Stimulated activated CD4-positive, alpha-beta T cell treated with anti-CD3 and anti-CD28 coated beads, Interleukin-2, amount 100 ng/mL, for 4 hours (primary cell): Measurements from ENCODE around the gene ULK4.

Experiments
- DNase-seq: peaks from one replicate; pipeline ENCODE4 v3.0.0-alpha.2; 2020; ENCODE audit warnings: low read depth

The ULK4 gene

GRCh38 chr3:41638381-41638780, 323.5 kb downstream of the ULK4 start:
- DNase-seq, result no peak

- no peak for DNase-seq
Observed at GRCh38 chr3:41632700-41633099, 329.2 kb downstream of the ULK4 start.

GRCh38 chr3:41630708-41631107, 331.2 kb downstream of the ULK4 start:
- DNase-seq, result no peak

- DNase-seq, result no peak
Observed at GRCh38 chr3:41629986-41630385, 331.9 kb downstream of the ULK4 start.

GRCh38 chr3:41629072-41629471, 332.8 kb downstream of the ULK4 start:
- no peak for DNase-seq

- DNase-seq, result no peak
Observed at GRCh38 chr3:41627477-41628087, 334.3 kb downstream of the ULK4 start.

- DNase-seq, result no peak
Observed at GRCh38 chr3:41612853-41613252, 349.1 kb downstream of the ULK4 start.

- no peak for DNase-seq
Observed at GRCh38 chr3:41611008-41611407, 350.9 kb downstream of the ULK4 start.

GRCh38 chr3:41608347-41608746, 353.6 kb downstream of the ULK4 start:
- DNase-seq, result no peak

GRCh38 chr3:41603807-41604206, 358.1 kb downstream of the ULK4 start:
- no peak for DNase-seq

GRCh38 chr3:41602121-41602520, 359.8 kb downstream of the ULK4 start:
- DNase-seq, result no peak

GRCh38 chr3:41601404-41601987, 360.4 kb downstream of the ULK4 start:
- DNase-seq, result no peak

- no peak for DNase-seq
Observed at GRCh38 chr3:41600616-41601015, 361.3 kb downstream of the ULK4 start.

GRCh38 chr3:41599127-41599484, 362.8 kb downstream of the ULK4 start:
- no peak for DNase-seq

GRCh38 chr3:41598402-41599126, 363.3 kb downstream of the ULK4 start:
- no peak for DNase-seq

- DNase-seq, result no peak
Observed at GRCh38 chr3:41593774-41594173, 368.1 kb downstream of the ULK4 start.

- DNase-seq, result no peak
Observed at GRCh38 chr3:41592753-41593510, 369.0 kb downstream of the ULK4 start.

GRCh38 chr3:41583014-41583413, 378.9 kb downstream of the ULK4 start:
- DNase-seq, result no peak

GRCh38 chr3:41581700-41582099, 380.2 kb downstream of the ULK4 start:
- DNase-seq, result no peak

- no peak for DNase-seq
Observed at GRCh38 chr3:41580274-41580959, 381.5 kb downstream of the ULK4 start.

GRCh38 chr3:41579861-41580260, 382.0 kb downstream of the ULK4 start:
- DNase-seq, result no peak

- no peak for DNase-seq
Observed at GRCh38 chr3:41578798-41579197, 383.1 kb downstream of the ULK4 start.
